ENCODE measurements around the gene RCOR1. TPM values are rescaled to one million over a fixed set of nuclear protein-coding genes. Genes with fewer than 3 reads are reported as not detected.
A peak's percentile ranks its signal among the peaks of the same experiment; 100 is the strongest.

The RCOR1 gene
- polyA plus RNA-seq, 1 experiment, result 16.7 TPM

DNA sequence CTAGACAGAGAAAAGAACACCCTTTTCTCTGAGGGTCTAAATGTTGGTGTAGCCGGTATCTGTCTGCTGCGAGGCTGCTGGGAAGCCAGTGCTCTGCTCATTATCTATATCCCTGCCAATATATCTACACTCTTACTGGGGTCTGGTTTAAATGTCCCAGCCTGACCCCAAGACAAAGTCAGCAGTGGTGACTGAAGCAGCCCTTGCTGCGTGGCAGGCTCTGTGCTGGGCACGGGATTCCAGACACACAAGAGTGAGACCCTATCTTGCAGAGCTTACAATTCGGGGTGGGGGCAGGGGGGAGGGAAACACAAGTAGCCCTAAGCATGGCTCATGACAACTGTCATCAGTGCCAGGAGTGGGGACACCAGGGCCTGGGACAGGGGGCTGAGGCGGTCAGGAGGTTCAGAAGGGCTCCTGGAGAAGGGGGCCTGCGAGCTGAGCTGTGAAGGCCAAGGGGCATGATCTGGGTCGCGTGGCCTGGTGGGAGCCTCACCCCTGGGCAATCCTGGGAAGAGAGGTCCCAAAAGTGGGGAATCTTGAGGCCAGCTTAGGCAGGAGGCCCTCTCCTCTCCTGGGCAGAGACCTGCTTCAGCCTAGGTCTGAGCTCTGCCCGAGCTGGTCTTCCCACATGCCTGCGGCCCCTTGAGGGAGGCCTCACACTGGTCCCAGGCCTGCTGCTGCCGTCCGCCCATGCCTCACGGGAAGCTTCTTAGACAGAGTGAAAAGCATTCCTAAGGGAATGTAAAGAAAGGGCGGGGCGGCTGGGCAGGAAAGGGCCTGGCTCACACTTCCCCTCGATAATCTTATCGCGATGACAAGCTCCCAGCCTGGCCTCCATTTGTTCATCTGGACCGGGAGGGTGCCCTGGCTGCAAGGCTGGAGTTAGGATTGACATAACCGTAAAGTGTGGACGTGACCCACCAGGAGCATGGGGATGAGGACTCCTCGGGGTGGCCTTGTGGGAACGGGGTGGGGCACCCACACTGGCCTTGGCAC lies 7.3 kb upstream of the RCOR1 start:
- TF ChIP-seq, protein P1, sequence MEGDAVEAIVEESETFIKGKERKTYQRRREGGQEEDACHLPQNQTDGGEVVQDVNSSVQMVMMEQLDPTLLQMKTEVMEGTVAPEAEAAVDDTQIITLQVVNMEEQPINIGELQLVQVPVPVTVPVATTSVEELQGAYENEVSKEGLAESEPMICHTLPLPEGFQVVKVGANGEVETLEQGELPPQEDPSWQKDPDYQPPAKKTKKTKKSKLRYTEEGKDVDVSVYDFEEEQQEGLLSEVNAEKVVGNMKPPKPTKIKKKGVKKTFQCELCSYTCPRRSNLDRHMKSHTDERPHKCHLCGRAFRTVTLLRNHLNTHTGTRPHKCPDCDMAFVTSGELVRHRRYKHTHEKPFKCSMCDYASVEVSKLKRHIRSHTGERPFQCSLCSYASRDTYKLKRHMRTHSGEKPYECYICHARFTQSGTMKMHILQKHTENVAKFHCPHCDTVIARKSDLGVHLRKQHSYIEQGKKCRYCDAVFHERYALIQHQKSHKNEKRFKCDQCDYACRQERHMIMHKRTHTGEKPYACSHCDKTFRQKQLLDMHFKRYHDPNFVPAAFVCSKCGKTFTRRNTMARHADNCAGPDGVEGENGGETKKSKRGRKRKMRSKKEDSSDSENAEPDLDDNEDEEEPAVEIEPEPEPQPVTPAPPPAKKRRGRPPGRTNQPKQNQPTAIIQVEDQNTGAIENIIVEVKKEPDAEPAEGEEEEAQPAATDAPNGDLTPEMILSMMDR (IDR thresholded peaks at IDR 0.05; ENCODE audit: low read depth, low read length), result no peak
- Histone ChIP-seq H3K27ac (ENCODE audit: low read depth, low read length) (no peak overlapping the region), H3K9me3 (ENCODE audit: control insufficient read depth, insufficient read depth, low read length) (no peaks in the 10 kb centered on the region; the same call in 1 of the 2 replicates), H3K4me3 (ENCODE audit: low read depth, low read length) (no peak overlapping the region), H3K27me3 (ENCODE audit: control insufficient read depth, insufficient read depth, low read length) (no peaks in the 10 kb centered on the region)
- CTCF ChIA-PET, result interaction anchor here (1.5 kb wide), 1 partner anchor 10 kb away, joined by 3 read pairs; no protein-coding TSS in a partner anchor
- POLR2A ChIA-PET, result interaction anchor here (0.6 kb wide), 1 partner anchor 30 kb away, joined by 3 read pairs; no protein-coding TSS in a partner anchor
- no peak for DNase-seq (ENCODE audit: low read depth, low spot score)

GRCh38 chr14:102586420-102587104 lies 5.9 kb upstream of the RCOR1 start:
- TF ChIP-seq, protein P1 (IDR thresholded peaks at IDR 0.05; ENCODE audit: low read depth, low read length), result peak; percentile 49
- Histone ChIP-seq H3K27me3 (ENCODE audit: control insufficient read depth, insufficient read depth, low read length) (no peaks in the 10 kb centered on the region), H3K9me3 (ENCODE audit: control insufficient read depth, insufficient read depth, low read length) (no peaks in the 10 kb centered on the region; the same call in 1 of the 2 replicates), H3K27ac (ENCODE audit: low read depth, low read length) (peak overlapping the region; percentile 31), H3K4me3 (ENCODE audit: low read depth, low read length) (no peak overlapping the region)
- peak; percentile 53 for DNase-seq (ENCODE audit: low read depth, low spot score)
- ChIA-PET CTCF (interaction anchor here (0.6 to 1.5 kb wide), 3 partner anchors 8 to 63 kb away, joined by 3 read pairs; no protein-coding TSS in a partner anchor), POLR2A (interaction anchor here (0.6 kb wide), 1 partner anchor 55 kb away, joined by 3 read pairs; no protein-coding TSS in a partner anchor)

- no peak overlapping the region for H3K4me3 ChIP-seq (ENCODE audit: low read depth, low read length)
- ChIA-PET POLR2A (no interaction called here), CTCF (interaction anchor here (0.5 kb wide), 1 partner anchor 151 kb away, joined by 3 read pairs; no protein-coding TSS in a partner anchor)
- DNase-seq (ENCODE audit: low read depth, low spot score), result no peak
- H3K9me3 ChIP-seq (ENCODE audit: control insufficient read depth, insufficient read depth, low read length), result no peaks in the 10 kb centered on the region; the same call in 1 of the 2 replicates
- H3K27ac ChIP-seq (ENCODE audit: low read depth, low read length), result no peak overlapping the region
- TF ChIP-seq, protein P1 (IDR thresholded peaks at IDR 0.05; ENCODE audit: low read depth, low read length), result no peak
- H3K27me3 ChIP-seq (ENCODE audit: control insufficient read depth, insufficient read depth, low read length), result no peaks in the 10 kb centered on the region
These were observed 3.6 kb upstream of the RCOR1 start for GRCh38 chr14:102588821-102589220.

DNA sequence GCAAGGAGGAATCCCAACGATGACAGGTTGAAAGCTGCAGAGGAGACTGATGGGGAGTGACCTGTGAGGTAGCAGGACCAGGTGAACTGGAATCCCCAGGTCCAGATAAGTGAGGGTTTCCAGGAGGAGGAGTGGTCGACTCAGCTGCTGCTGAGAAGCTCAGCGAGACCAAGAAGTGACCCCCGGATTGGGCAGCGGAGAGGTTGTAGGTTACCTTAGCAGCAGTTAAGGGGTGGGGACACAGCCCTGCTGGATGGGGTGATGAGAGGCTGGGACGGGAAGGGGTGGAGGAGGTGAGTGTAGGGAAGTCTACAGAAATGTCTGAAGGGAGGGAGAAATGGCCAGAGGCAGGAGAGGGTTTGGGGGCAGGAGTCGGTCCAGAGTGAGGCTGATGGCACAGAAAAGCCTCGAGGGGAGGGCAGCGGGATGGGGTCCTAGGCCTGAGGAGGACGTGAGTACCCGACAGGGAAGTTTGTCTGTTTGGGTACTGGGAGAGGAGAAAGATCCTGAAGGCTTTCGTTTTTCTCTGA lies 2.6 kb upstream of the RCOR1 start:
- DNase-seq (ENCODE audit: low read depth, low spot score), result no peak
- no peak overlapping the region for H3K27ac ChIP-seq (ENCODE audit: low read depth, low read length)
- H3K4me3 ChIP-seq (ENCODE audit: low read depth, low read length), result no peak overlapping the region
- no peaks in the 10 kb centered on the region for H3K27me3 ChIP-seq (ENCODE audit: control insufficient read depth, insufficient read depth, low read length)
- TF ChIP-seq, protein P1 (IDR thresholded peaks at IDR 0.05; ENCODE audit: low read depth, low read length), result no peak
- CTCF ChIA-PET, result interaction anchor here (0.6 kb wide), 1 partner anchor 73 kb away, joined by 3 read pairs; no protein-coding TSS in a partner anchor
- no peaks in the 10 kb centered on the region; the same call in 1 of the 2 replicates for H3K9me3 ChIP-seq (ENCODE audit: control insufficient read depth, insufficient read depth, low read length)
- POLR2A ChIA-PET, result interaction anchor here (2.0 kb wide), 1 partner anchor 65 kb away, joined by 13 read pairs; no protein-coding TSS in a partner anchor
